Activated T-helper 1 cell treated with anti-CD3 and anti-CD28 coated beads, Interleukin-2, amount 50 U/mL, for 16 hours (primary cell): ENCODE data around the gene FAM3A.

ENCODE experiments used
- DNase-seq, 2 donors: peaks; one replicate each; pipeline ENCODE4 v3.0.0-alpha.2; 2020; ENCODE audit warnings: low read depth in 1 of 2, low spot score in 1 of 2

FAM3A gene

GRCh38 chrX:154462396-154462795, 53.6 kb downstream of the FAM3A start:
- no peak for DNase-seq

- no peak for DNase-seq
Measured at GRCh38 chrX:154460326-154460725, 55.7 kb downstream of the FAM3A start.

DNA sequence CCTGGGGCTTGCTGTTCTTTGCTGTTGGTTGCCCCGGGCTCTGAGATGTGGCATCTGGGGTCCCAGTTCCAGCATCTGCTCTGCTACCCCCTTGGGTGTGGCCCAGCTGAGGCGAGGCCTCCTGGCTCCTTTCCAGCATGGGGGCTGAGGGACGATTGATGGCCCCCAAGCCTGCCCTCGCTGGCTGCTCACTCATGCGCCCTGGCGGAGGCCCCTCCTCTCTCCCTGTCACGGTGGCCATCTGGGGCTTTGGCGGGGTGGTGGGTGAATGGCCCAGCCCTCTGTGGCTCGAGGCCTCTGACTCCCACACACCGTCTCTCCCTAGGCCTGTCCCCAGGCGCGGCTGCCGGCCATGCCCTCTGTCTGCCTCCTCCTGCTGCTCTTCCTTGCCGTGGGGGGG, 56.2 kb downstream of the FAM3A start:
- DNase-seq = no peak

DNA sequence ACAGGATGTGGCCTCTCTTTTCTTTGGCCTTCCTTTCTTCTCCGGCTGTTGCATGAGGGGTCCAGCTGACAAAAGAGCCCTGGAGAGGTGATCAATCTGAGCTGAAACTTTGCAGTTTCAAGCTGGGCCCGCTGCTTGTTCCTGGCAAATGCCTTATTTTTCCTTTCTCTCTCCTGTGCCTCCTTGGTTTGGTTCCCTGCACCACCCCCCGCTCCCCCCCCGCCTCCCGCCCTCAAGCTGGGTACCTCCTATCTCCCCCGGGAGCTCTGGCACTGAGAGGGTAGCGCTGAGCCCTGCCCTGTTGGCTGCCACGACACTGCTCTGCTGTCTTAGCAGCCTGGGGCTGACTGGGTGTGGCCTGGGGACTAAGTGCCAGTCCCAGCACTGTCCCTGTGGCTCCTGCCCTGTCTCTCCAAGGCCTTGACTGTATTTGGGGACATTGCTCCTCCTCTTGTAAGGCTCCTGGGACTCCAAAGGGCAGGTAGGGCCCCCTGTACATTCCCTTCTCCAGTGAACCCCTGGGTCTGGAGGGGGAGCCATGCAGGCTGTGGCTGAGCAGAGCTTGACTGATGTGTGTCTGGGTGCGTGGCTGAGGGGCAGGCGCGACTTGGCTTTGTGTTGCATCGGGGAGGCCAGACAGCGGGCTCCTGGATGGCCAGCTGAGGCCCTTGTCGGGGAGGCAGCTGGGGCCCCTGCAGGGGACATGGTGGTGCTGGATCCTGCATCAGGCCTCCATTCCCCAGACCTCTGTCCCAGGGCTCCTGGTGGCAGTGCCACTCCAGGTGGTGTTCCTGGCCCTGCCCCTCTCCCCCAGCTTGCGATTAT, 56.9 kb downstream of the FAM3A start:
- DNase-seq = no peak

DNA sequence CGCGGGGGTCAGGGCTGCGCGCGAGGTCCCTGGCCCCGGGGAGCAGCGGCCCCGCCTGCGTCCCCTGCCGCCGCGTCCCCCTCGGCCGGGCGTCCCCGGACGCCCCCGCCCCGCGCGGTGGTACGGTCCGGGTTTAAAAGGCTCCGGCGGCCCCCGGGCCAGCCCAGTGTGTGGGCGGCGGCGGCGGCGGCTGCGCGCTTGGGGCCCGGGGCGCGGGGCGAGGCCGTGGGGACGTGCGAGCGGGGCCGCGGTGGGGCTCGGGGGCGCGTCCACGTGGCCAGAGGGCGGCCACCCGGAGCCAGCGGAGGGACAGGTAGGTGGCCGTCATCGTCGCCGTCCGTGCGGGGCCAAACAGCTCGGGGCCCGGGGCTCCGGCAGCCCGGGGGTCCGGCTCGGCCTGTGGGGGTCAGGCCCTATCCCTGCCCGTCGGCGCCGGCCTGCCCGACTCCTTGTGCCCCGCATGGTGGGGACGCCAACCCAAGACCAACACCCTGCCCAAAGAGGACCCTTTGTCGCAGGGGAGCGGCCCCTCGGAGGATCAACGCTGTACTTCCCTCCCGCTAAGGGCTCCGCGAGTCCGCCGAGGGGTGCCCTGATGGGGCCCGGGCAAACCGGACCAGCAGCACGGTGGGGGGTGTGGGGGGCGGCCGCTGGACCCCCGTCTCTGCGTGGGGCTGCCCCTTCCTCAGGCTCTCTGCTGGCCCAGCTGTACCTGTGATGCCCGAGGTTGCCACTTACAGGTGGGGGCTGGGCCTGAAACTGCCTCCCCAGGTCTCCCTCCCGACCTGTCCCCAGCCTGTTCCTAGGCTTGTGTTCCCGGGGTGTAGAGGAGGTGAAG, 57.7 kb downstream of the FAM3A start, which contains the start of gene PLXNA3:
PLXNA3 (plus strand) TSS at position 166 of the 838 bp plus-strand sequence. CDS start 1,903 bp downstream, outside the sequence.
- peak; percentile 47 to 50 for DNase-seq

- DNase-seq = peak; percentile 14 to 40
Measured at GRCh38 chrX:154457491-154458115, 58.4 kb downstream of the FAM3A start.
